ENCODE measurements around the gene CACFD1.

CACFD1 gene

DNA sequence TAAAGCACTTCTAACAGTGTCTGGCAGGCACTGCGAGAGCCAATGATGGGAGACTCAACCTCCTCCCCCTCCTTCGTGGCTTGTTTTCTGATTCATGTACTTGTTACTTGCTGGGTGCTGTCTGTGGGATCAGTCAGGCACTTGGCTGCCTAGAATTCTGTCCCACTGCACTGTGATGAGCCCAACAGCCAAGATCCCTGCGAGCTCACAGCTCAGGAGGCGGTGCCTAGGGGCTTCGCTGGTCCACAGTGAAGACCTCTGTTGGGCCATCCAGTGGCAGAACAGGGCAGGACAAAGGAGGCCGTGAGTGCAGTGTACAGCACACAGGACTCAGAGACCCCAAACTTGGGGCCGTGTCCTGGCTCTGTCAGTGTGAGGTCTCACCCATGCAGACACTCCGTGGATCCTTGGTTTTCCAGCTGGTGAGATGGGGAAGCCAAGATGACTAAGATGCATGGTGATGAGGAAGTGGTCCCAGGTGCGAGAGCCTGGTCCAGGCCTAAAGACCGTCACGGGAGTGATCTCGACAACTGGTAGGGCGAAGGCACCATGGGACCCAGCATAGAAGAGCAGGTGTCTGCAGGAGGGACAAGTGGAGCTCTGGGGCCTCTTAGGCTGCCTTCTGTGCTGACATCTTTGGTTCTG, 45.5 kb downstream of the CACFD1 start:
- TF ChIP-seq, protein P1, sequence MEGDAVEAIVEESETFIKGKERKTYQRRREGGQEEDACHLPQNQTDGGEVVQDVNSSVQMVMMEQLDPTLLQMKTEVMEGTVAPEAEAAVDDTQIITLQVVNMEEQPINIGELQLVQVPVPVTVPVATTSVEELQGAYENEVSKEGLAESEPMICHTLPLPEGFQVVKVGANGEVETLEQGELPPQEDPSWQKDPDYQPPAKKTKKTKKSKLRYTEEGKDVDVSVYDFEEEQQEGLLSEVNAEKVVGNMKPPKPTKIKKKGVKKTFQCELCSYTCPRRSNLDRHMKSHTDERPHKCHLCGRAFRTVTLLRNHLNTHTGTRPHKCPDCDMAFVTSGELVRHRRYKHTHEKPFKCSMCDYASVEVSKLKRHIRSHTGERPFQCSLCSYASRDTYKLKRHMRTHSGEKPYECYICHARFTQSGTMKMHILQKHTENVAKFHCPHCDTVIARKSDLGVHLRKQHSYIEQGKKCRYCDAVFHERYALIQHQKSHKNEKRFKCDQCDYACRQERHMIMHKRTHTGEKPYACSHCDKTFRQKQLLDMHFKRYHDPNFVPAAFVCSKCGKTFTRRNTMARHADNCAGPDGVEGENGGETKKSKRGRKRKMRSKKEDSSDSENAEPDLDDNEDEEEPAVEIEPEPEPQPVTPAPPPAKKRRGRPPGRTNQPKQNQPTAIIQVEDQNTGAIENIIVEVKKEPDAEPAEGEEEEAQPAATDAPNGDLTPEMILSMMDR (IDR thresholded peaks at IDR 0.05; ENCODE audit: low read length, missing control alignments), result no peak
- DNase-seq (ENCODE audit: low read depth), result no peak
- no peak overlapping the region for H3K4me3 ChIP-seq (replicated peaks; ENCODE audit: low read depth, low read length)

DNA sequence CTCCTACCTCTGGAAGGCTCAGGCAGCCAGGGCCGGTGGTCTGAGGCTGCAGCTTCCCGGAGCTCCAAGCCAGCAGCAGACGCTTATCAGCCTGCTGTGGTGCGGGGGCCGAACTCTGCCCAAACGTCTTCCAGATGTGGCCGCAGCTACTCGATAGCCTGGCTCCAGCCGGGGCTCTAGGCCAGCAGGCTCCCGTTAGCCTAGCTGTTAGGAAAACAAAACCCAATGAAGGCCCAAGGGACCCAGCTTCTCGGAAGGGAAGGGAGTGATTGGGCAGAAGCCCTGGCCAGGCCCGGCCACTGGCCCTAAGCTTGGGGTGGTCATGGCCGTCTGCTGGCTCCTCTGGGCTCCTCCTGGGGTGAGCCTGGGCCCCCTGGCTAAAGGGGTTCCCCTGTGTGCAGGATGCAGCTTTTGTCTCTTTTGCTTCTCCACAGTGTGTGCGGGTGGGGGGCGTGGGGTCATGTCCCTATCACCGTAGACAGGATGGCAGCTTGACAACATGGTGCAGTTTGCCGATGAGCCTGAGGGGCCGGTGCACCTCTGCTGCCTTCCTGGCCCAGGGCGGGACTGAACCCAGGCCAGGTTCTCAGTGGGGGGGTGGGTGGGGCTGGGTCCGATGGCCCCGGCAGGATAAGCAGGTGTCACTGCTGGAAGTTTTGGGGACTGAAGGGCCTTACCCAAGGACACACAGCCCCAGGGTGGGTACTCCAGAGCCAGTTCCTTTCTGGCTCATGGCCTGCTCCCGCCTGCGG, 46.3 kb downstream of the CACFD1 start:
- TF ChIP-seq, protein P1 (IDR thresholded peaks at IDR 0.05; ENCODE audit: low read length, missing control alignments), result no peak
- DNase-seq (ENCODE audit: low read depth), result peak; percentile 78
- no peak overlapping the region for H3K4me3 ChIP-seq (replicated peaks; ENCODE audit: low read depth, low read length)

DNA sequence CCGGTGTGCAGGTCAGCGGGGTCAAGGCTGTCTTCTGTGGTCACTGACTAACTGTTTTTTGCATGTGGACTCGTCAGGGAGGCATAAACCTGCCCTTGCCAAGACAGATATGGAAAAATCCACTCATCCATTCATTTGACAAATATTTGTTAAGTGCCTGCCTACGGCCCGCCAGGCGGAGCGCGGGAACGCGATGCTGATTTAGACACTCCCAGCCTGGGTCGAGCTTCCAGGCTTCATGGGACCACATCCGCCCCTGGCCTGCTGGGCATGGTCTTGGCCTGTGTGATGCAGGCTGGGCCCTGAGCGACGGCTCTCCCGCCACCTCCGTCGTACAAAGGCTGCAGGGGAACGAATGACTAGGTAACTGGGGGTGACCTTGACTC, 46.9 kb downstream of the CACFD1 start:
- TF ChIP-seq, protein P1 (IDR thresholded peaks at IDR 0.05; ENCODE audit: low read length, missing control alignments), result peak; percentile 11
- DNase-seq (ENCODE audit: low read depth), result peak; percentile 73
- H3K4me3 ChIP-seq (replicated peaks; ENCODE audit: low read depth, low read length), result no peak overlapping the region

DNA sequence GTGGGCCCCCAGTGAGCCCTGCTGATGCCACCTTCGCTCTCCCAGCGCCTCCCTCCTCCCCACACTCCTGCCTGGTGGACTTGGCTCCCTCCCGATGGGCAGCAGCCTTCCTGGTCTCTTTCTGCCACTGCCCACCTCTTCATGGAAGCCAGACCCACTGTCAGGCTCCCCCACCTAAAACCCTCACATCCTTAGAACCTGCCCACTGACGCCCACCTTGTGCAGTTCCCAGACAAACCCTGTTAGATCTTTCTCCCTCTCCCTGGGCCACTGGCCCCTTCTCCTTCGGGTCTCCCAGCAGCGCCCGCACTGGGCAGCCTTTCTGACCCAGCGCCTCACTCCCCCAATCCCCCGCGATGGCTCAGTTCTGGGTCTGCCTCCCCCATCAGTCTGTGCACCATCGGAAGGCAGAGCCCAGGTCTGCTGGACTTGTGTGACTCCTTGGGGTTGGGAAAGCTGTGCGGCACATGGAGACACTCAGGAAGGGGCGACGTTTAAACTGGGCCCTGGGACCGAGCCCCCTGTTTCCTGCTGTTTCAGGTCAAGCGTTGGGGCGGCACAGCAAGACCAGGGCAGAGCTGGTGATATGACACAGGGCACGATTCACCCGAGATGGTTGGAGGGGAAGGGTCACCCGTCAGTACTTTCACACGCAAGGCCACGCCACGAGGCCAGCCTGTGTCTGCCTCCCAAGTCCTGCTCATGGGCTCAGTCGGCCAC, 47.6 kb downstream of the CACFD1 start:
- DNase-seq (ENCODE audit: low read depth), result no peak
- no peak overlapping the region for H3K4me3 ChIP-seq (replicated peaks; ENCODE audit: low read depth, low read length)
- TF ChIP-seq, protein P1 (IDR thresholded peaks at IDR 0.05; ENCODE audit: low read length, missing control alignments), result no peak

DNA sequence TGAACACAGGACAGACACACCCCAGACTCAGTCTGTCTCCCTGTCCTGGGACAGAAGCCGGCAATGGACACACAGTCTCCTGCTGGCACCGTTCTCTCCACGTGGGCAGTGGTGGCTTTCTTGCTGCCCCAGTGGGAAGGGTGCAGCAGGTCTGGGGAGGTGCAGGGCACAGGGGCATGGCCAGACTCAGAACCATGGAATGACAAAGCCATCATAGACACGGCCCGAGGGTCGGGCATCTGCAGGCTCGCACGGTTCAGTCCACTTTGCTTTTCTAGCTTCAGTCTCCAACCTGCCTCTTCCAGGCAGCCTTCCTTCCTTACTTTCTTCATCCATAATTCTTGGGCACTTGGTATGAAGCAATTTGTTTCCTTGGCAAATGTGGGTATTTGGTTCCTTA, 48.3 kb downstream of the CACFD1 start:
- H3K4me3 ChIP-seq (replicated peaks; ENCODE audit: low read depth, low read length), result no peak overlapping the region
- no peak for DNase-seq (ENCODE audit: low read depth)
- TF ChIP-seq, protein P1 (IDR thresholded peaks at IDR 0.05; ENCODE audit: low read length, missing control alignments), result no peak

DNA sequence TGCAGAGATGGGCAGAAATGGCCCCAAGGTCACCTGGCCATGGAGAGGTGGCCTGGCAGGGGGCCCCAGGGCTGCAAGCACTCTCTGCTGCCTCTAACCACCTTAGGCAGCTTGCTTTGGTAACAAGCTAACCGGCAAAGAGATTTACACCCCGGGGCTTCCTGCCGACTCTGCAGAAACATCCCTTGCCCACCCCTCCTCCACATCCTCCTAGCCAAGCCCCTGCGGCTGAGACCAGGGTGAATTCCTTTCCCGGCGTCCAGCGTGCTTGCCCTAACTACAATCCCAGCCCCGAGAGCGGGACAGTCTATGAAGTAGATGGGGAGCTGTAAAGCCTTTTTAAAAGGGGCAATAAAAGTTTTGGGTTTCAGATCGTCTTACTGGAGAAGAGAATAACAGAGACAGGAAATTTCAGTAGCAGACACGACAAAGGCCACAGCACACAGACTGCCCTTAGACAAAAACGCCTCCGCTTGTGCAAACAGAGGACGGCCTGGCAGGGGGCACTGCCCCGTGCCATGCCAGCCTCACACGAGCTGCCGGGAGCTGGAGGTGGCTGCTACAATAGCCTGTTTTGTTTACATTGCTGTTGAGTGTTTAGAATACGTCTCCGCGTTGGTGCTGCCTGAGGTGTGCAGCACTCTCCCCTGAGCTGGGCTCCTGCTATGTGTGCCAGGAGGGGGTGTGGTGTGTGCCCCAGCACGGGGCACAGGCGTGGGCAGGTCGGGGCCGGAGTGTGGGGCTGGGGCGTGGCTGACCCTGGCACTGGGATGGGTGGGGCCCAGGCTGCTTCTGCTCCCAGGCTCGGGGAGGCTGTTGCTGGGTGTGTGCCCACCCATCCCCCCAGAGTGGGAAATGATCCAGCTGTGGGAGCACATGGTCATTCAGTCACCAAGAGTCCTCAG, 49.7 kb downstream of the CACFD1 start:
- no peak for DNase-seq (ENCODE audit: low read depth)
- TF ChIP-seq, protein P1 (IDR thresholded peaks at IDR 0.05; ENCODE audit: low read length, missing control alignments), result no peak
- no peak overlapping the region for H3K4me3 ChIP-seq (replicated peaks; ENCODE audit: low read depth, low read length)

Measured in fibroblast of pulmonary artery (primary cell).